H1 (cell line): ENCODE results near the gene COL19A1. TPM values are rescaled to one million over a fixed set of nuclear protein-coding genes. Genes with fewer than 3 reads are reported as not detected.

Experiments used
- CTCF ChIA-PET: fragments of 300-600 bp; sonication (Branson Sonifier 250); formaldehyde crosslinking; loops from one replicate; lab custom pipeline; 2021; ENCODE audit not compliant: partially characterized antibody; lab: Charles Lee
- POLR2A ChIA-PET: fragments of 300-600 bp; sonication (Branson Sonifier 250); formaldehyde crosslinking; loops from one replicate; lab custom pipeline; 2021; ENCODE audit warnings: inconsistent platforms; ENCODE audit not compliant: partially characterized antibody; lab: Charles Lee
- DNase-seq, 2 experiments: peaks; one replicate each; pipeline versions ENCODE4 v3.0.0 to v3.0.0-alpha.2; 2010 to 2022; ENCODE audit warnings: low spot score in 2 of 2, low read depth in 1 of 2, mixed read lengths in 1 of 2
- FAIRE-seq: peaks from 2 replicates; lab custom pipeline; 2011; peaks lifted over from hg19 to GRCh38; lab: Jason Lieb, UNC
- H2AFZ ChIP-seq: 2 replicates; pipeline ENCODE4 v1.8.1; 2012; ENCODE audit warnings: low read length, inconsistent platforms
- H2AK5ac ChIP-seq: 2 replicates; pipeline ENCODE4 v1.6.1; 2013; ENCODE audit warnings: low read depth, low read length
- H2BK120ac ChIP-seq: replicated peaks from 2 replicates; pipeline ENCODE3; 2013; ENCODE audit warnings: low read depth, low read length, inconsistent platforms
- H2BK12ac ChIP-seq: 2 replicates; pipeline ENCODE4 v1.6.1; 2013; ENCODE audit warnings: low read depth, low read length
- H2BK15ac ChIP-seq: 2 replicates; pipeline ENCODE4 v1.6.1; 2013; ENCODE audit warnings: low read length
- H2BK20ac ChIP-seq: 2 replicates; pipeline ENCODE4 v1.6.1; 2013; ENCODE audit warnings: low read length
- H2BK5ac ChIP-seq: 2 replicates; pipeline ENCODE4 v1.6.1; 2013; ENCODE audit warnings: low read depth, low read length
- H3K14ac ChIP-seq: 2 replicates; pipeline ENCODE4 v1.6.1; 2013; ENCODE audit warnings: inconsistent platforms; ENCODE audit not compliant: insufficient read length
- H3K18ac ChIP-seq: 2 replicates; pipeline ENCODE4 v1.6.1; 2013; ENCODE audit warnings: low read length; ENCODE audit errors: extremely low read depth
- H3K23ac ChIP-seq: 2 replicates; pipeline ENCODE4 v1.6.1; 2013; ENCODE audit warnings: inconsistent platforms; ENCODE audit not compliant: insufficient read length
- H3K23me2 ChIP-seq: 2 replicates; pipeline ENCODE4 v1.6.1; 2013; ENCODE audit warnings: low read depth, low read length
- H3K27ac ChIP-seq: 2 replicates; pipeline ENCODE4 v1.6.1; 2011; ENCODE audit warnings: low read depth, low read length, inconsistent platforms
- H3K27me3 ChIP-seq, 4 experiments: replicated peaks in 1 of 4; 1 replicate in 1 of 4; 2 replicates in 3 of 4; pipeline versions ENCODE4 v1.6.1 to v1.8.1; 2011 to 2013; ENCODE audit warnings: low read length in 3 of 4, mild to moderate bottlenecking in 3 of 4, inconsistent platforms in 2 of 4, mixed read lengths in 2 of 4, moderate library complexity in 1 of 4; ENCODE audit not compliant: control insufficient read depth in 3 of 4, insufficient read depth in 3 of 4; ENCODE audit errors: extremely low read depth in 1 of 4
- H3K36me3 ChIP-seq, 4 experiments: 2 replicates each; pipeline versions ENCODE4 v1.6.1 to v1.8.1; 2011 to 2013; ENCODE audit warnings: mild to moderate bottlenecking in 4 of 4, low read length in 3 of 4, moderate library complexity in 2 of 4, control low read depth in 1 of 4, inconsistent platforms in 1 of 4; ENCODE audit not compliant: insufficient read depth in 4 of 4, control insufficient read depth in 2 of 4
- H3K4ac ChIP-seq: replicated peaks from 2 replicates; pipeline ENCODE3; 2013; ENCODE audit warnings: low read length, low read depth, mixed read lengths, inconsistent platforms; ENCODE audit not compliant: insufficient read length
- H3K4me1 ChIP-seq, 4 experiments: replicated peaks in 1 of 4; 1 replicate in 1 of 4; 2 replicates in 3 of 4; pipeline versions ENCODE4 v1.6.1 to v1.8.1; 2011 to 2013; ENCODE audit warnings: low read length in 3 of 4, inconsistent platforms in 2 of 4, mixed read lengths in 1 of 4; ENCODE audit not compliant: insufficient read depth in 4 of 4, control insufficient read depth in 3 of 4
- H3K4me2 ChIP-seq, 2 experiments: 2 replicates each; pipeline versions ENCODE4 v1.6.1 to v1.8.1; 2011 to 2013; ENCODE audit warnings: low read depth in 2 of 2, low read length in 2 of 2, control low read depth in 1 of 2, inconsistent platforms in 1 of 2, mild to moderate bottlenecking in 1 of 2; ENCODE audit not compliant: insufficient read depth in 1 of 2
- H3K4me3 ChIP-seq, 4 experiments: fragments of 200-600, 300-600 bp in 1 of 4; sonication (generic), shearing (Covaris generic), sonication (Bioruptor Twin) in 1 of 4; 2 replicates each; pipeline versions ENCODE4 v1.5.1 to v1.8.1; 2011 to 2016; ENCODE audit warnings: low read length in 4 of 4, low read depth in 3 of 4, control low read depth in 2 of 4, inconsistent platforms in 2 of 4, mild to moderate bottlenecking in 2 of 4, mixed read lengths in 1 of 4, moderate library complexity in 1 of 4; ENCODE audit not compliant: insufficient read depth in 2 of 4; ENCODE audit errors: extremely low read depth in 1 of 4
- H3K56ac ChIP-seq: replicated peaks from 2 replicates; pipeline ENCODE3; 2013; ENCODE audit warnings: low read depth, mild to moderate bottlenecking, mixed read lengths, low read length, inconsistent platforms; ENCODE audit not compliant: insufficient read length
- H3K79me1 ChIP-seq: 2 replicates; pipeline ENCODE4 v1.6.1; 2013; ENCODE audit warnings: low read depth, low read length, control low read depth
- H3K79me2 ChIP-seq, 2 experiments: 2 replicates each; pipeline versions ENCODE4 v1.6.1 to v1.8.1; 2012 to 2013; ENCODE audit warnings: low read length in 2 of 2, mild to moderate bottlenecking in 2 of 2, inconsistent platforms in 1 of 2; ENCODE audit not compliant: insufficient read depth in 2 of 2, control insufficient read depth in 1 of 2
- H3K9ac ChIP-seq, 4 experiments: replicated peaks in 1 of 4; 1 replicate in 1 of 4; 2 replicates in 3 of 4; pipeline versions ENCODE4 v1.6.1 to v1.8.1; 2011 to 2013; ENCODE audit warnings: low read depth in 3 of 4, low read length in 3 of 4, control low read depth in 2 of 4, mild to moderate bottlenecking in 2 of 4, moderate library complexity in 2 of 4, inconsistent platforms in 1 of 4; ENCODE audit errors: extremely low read depth in 1 of 4
- H3K9me3 ChIP-seq, 2 experiments: 2 replicates each; pipeline versions ENCODE4 v1.6.1 to v1.8.1; 2012 to 2013; ENCODE audit warnings: mild to moderate bottlenecking in 2 of 2, moderate library complexity in 2 of 2, control low read depth in 1 of 2, inconsistent platforms in 1 of 2, low read depth in 1 of 2, low read length in 1 of 2, mixed read lengths in 1 of 2; ENCODE audit not compliant: insufficient read depth in 2 of 2
- H4K20me1 ChIP-seq, 2 experiments: replicated peaks in 1 of 2; 2 replicates each; pipeline versions ENCODE3 to v1.8.1; 2011 to 2013; ENCODE audit warnings: inconsistent platforms in 2 of 2, low read length in 2 of 2, mild to moderate bottlenecking in 1 of 2; ENCODE audit not compliant: insufficient read depth in 2 of 2, control insufficient read depth in 1 of 2
- H4K5ac ChIP-seq: 2 replicates; pipeline ENCODE4 v1.6.1; 2013; ENCODE audit warnings: low read length, low read depth, mixed read lengths, inconsistent platforms; ENCODE audit not compliant: insufficient read length
- H4K8ac ChIP-seq: 2 replicates; pipeline ENCODE4 v1.8.0; 2013; ENCODE audit warnings: mild to moderate bottlenecking, moderate library complexity, low read length, inconsistent platforms; ENCODE audit not compliant: insufficient read depth; ENCODE audit errors: extremely low read depth
- H4K91ac ChIP-seq: replicated peaks from 2 replicates; pipeline ENCODE3; 2013; ENCODE audit warnings: low read length, mixed read lengths, inconsistent platforms; ENCODE audit not compliant: insufficient read length
- JUN ChIP-seq: IDR thresholded peaks from 2 replicates; pipeline ENCODE4 v1.6.1; 2011; ENCODE audit warnings: low read depth, mild to moderate bottlenecking, improper control_type of control experiment, low read length
- WGBS, 2 experiments: shearing (Covaris generic) in 1 of 2; methylation state at CpG; one replicate each; pipeline versions ENCODE4 v1.1.6 to v1.1.7; 2013 to 2015; ENCODE audit warnings: low lambda C conversion rate in 2 of 2, mixed read lengths in 2 of 2, inconsistent platforms in 1 of 2, low coverage in 1 of 2, missing lambda C conversion rate in 1 of 2; ENCODE audit not compliant: insufficient replicate concordance in 2 of 2, insufficient coverage in 1 of 2, insufficient read length in 1 of 2; ENCODE audit errors: extremely low coverage in 1 of 2, missing lambda C conversion rate in 1 of 2; 5-methylcytosine and 5-hydroxymethylcytosine counted together
- polyA plus RNA-seq, 7 experiments: library from polyadenylated mRNA; depleted of rRNA in 3 of 7; stranded (reverse) in 5 of 7; unstranded in 2 of 7; fragments of >200 nt in 5 of 7; fragments of 200-250 nt in 2 of 7; gene quantifications; 1 replicate in 5 of 7; 2 replicates in 1 of 7; 4 replicates in 1 of 7; pipeline versions ENCODE4 v1.2.1 to v1.2.3, GENCODE V29; 2011 to 2013; ENCODE audit warnings: missing spikeins in 2 of 7, mixed read lengths in 2 of 7
- total RNA-seq: library from RNA; stranded (reverse); fragmentation: NEBNext Ultra II Directional; extraction: Animal tissue kit (Norgen Biotek cat#: 25700); gene quantifications from 2 replicates; pipeline ENCODE4 v1.2.1, GENCODE V29; 2021

COL19A1 gene
- total and polyA plus RNA-seq, 2 of the 8 experiments (the other 6 are each of a cell fraction or from before 2014, with no cell fraction given), result not detected

GRCh38 chr6:69871107-69871506 is 4.8 kb downstream of the COL19A1 start:
- Histone ChIP-seq H2BK12ac (no peak overlapping the region), H3K4me1 (peaks cover 0 to 2% (median 0%) of the 10 kb centered on the region in 4 experiments; a peak in 2 of 7 replicates), H2BK15ac (no peak overlapping the region), H3K4ac (no peak overlapping the region), H4K5ac (no peak overlapping the region), H3K79me2 (no peaks in the 10 kb centered on the region), H3K9ac (no peak overlapping the region), H3K27ac (no peak overlapping the region), H4K91ac (no peak overlapping the region)
- CTCF ChIA-PET, result no interaction called here
- 93% methylated on average over 2 of the region's 2 CpGs; no CpG with 5 or more reads in 1 of the 2 experiments for WGBS, 2 experiments
- POLR2A ChIA-PET, result no interaction called here
- no peak for TF ChIP-seq JUN
- TF ChIP-seq, all 59 proteins: peak for 0
- H3K23ac ChIP-seq, result no peak overlapping the region
- H3K4me3 ChIP-seq, result no peak overlapping the region
- H3K27me3 ChIP-seq, result peaks cover 0 to 20% (median 17%) of the 10 kb centered on the region in 4 experiments; a peak in 6 of 7 replicates
- H3K18ac ChIP-seq, result no peak overlapping the region
- H2AFZ ChIP-seq, result no peak overlapping the region
- FAIRE-seq (no peak), DNase-seq (no peak)
- H2BK120ac ChIP-seq, result no peak overlapping the region
- no peak overlapping the region for H2BK20ac ChIP-seq
- no peak overlapping the region for H3K56ac ChIP-seq
- no peak overlapping the region for H2AK5ac ChIP-seq
- no peaks in the 10 kb centered on the region for H3K79me1 ChIP-seq
- H3K9me3 ChIP-seq, result no peaks in the 10 kb centered on the region
- no peak overlapping the region for H3K4me2 ChIP-seq
- no peak overlapping the region for H3K14ac ChIP-seq
- no peaks in the 10 kb centered on the region for H4K20me1 ChIP-seq
- H4K8ac ChIP-seq, result no peak overlapping the region
- no peaks in the 10 kb centered on the region for H3K36me3 ChIP-seq
- H3K23me2 ChIP-seq, result peaks cover 14% of the 10 kb centered on the region
- no peak overlapping the region for H2BK5ac ChIP-seq
